Gastroesophageal sphincter (tissue), 3 donors: ENCODE measurements around the gene CNFN.

Source experiments
- EP300 ChIP-seq: sonication (generic); formaldehyde crosslinking; IDR thresholded peaks from one replicate; pipeline ENCODE4 v1.6.1; 2017; ENCODE audit warnings: antibody characterized with exemption, mild to moderate bottlenecking
- POLR2A ChIP-seq, 2 donors: fragments of 450-650 bp; IDR thresholded peaks; one replicate each; pipeline ENCODE4 v1.6.1; 2017; ENCODE audit warnings: antibody characterized with exemption in 2 of 2, mild to moderate bottlenecking in 2 of 2, moderate library complexity in 1 of 2
- POLR2AphosphoS5 ChIP-seq: sonication (generic); formaldehyde crosslinking; IDR thresholded peaks from one replicate; pipeline ENCODE4 v1.6.1; 2017; ENCODE audit warnings: antibody characterized with exemption
- TF ChIP-seq, protein P1 (sequence below), 4 experiments: fragments of 200-600 bp in 2 of 4; fragments of 450-650 bp in 2 of 4; sonication (generic) in 1 of 4; IDR thresholded peaks; one replicate each; pipeline ENCODE4 v1.5.1; 2017 to 2019; ENCODE audit warnings: antibody characterized with exemption in 4 of 4, mild to moderate bottlenecking in 2 of 4, moderate library complexity in 2 of 4

DNA sequence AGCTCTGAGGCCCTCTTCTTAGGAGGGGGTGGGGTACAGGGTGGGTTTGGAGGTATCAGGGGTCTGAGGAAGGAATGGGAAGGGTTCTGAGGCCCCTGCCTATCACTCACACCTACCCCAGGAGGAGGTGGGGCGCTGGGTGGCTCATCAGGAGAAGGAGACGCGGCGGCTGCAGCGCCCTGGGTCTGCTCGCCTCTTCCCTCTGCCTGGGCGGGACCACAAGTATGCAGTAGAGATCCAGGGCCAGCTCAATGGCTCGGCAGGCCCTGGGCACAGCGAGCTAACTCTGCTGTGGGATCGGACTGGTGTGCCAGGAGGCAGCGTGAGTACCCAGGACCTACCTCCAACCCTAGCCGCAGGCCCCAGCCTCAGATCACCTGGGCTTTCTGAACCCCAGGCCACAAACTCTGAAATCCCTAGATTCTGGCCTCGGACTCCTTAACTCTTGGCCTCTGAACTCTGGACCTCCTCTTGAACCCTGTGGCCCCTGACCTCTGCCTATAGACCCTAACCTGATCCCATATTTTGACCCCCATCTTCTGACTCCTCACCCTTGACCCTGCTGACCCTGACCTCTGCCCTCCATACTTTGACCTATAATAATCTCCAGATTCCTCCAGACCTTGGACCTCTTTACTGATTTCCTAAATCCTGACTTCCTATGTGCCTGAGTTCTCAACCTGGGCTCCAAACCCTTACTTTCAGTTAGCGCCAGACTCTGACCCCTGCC is 40.6 kb downstream of the CNFN start:
- TF ChIP-seq, protein P1, sequence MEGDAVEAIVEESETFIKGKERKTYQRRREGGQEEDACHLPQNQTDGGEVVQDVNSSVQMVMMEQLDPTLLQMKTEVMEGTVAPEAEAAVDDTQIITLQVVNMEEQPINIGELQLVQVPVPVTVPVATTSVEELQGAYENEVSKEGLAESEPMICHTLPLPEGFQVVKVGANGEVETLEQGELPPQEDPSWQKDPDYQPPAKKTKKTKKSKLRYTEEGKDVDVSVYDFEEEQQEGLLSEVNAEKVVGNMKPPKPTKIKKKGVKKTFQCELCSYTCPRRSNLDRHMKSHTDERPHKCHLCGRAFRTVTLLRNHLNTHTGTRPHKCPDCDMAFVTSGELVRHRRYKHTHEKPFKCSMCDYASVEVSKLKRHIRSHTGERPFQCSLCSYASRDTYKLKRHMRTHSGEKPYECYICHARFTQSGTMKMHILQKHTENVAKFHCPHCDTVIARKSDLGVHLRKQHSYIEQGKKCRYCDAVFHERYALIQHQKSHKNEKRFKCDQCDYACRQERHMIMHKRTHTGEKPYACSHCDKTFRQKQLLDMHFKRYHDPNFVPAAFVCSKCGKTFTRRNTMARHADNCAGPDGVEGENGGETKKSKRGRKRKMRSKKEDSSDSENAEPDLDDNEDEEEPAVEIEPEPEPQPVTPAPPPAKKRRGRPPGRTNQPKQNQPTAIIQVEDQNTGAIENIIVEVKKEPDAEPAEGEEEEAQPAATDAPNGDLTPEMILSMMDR (IDR thresholded peaks at IDR 0.05): no peak
- TF ChIP-seq POLR2A (IDR thresholded peaks at IDR 0.05): no peak
- no peak for TF ChIP-seq POLR2AphosphoS5
- no peak for TF ChIP-seq EP300
